ENCODE measurements around the gene PTPRE. TPM values are rescaled to one million over a fixed set of nuclear protein-coding genes. Genes with fewer than 3 reads are reported as not detected.
A peak's percentile ranks its signal among the peaks of the same experiment; 100 is the strongest.

PTPRE gene
- total RNA-seq, 1 donor from 2014 or later = 0.21 TPM

DNA sequence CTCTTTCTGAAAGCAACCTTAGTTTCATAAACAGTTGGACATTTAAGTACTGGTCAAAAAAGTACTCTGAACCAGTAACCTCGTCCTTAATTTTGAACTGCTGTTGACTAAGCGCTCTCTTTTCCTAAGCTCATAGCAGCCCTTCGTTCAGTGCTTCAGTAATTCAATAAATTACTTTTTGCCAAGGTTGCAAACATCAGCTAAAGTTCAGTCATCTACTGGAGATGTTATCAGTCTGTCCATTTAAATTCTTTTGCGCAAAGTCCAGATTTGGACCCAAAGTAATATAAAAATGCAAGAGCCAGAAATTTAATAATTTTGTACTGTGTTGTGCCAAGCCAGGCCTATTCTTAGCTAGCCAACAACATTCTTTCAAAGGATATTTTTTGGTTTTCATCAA is 8.4 kb downstream of the PTPRE start:
- Histone ChIP-seq H4K20me1 (ENCODE audit: low read depth) (no peaks in the 10 kb centered on the region), H3K79me2 (ENCODE audit: low read depth) (no peaks in the 10 kb centered on the region), H3K9me3 (ENCODE audit: low read depth) (no peaks in the 10 kb centered on the region), H3K4me2 (no peak overlapping the region), H3K4me3 (no peak overlapping the region), H3K4me1 (peaks cover 5% of the 10 kb centered on the region), H2AFZ (replicated peaks) (no peak overlapping the region), H3F3A (ENCODE audit: low read depth) (no peaks in the 10 kb centered on the region), H3K36me3 (no peaks in the 10 kb centered on the region), H3K27me3 (peaks cover 1% of the 10 kb centered on the region), H3K27ac (no peak overlapping the region), H3K9ac (no peak overlapping the region)
- Mint-ChIP-seq H3K4me1 (peaks cover 19% of the 10 kb centered on the region), H3K4me3 (no peak overlapping the region), H3K27ac (no peak overlapping the region), H3K36me3 (no peaks in the 10 kb centered on the region), H3K9me3 (no peaks in the 10 kb centered on the region), H3K27me3 (ENCODE audit: insufficient read depth, low read depth) (peaks cover 15% of the 10 kb centered on the region)
- no peak for DNase-seq (ENCODE audit: low spot score)
- TF ChIP-seq EZH2 (IDR thresholded peaks at IDR 0.05) = no peak
- TF ChIP-seq, protein P1, sequence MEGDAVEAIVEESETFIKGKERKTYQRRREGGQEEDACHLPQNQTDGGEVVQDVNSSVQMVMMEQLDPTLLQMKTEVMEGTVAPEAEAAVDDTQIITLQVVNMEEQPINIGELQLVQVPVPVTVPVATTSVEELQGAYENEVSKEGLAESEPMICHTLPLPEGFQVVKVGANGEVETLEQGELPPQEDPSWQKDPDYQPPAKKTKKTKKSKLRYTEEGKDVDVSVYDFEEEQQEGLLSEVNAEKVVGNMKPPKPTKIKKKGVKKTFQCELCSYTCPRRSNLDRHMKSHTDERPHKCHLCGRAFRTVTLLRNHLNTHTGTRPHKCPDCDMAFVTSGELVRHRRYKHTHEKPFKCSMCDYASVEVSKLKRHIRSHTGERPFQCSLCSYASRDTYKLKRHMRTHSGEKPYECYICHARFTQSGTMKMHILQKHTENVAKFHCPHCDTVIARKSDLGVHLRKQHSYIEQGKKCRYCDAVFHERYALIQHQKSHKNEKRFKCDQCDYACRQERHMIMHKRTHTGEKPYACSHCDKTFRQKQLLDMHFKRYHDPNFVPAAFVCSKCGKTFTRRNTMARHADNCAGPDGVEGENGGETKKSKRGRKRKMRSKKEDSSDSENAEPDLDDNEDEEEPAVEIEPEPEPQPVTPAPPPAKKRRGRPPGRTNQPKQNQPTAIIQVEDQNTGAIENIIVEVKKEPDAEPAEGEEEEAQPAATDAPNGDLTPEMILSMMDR (IDR thresholded peaks at IDR 0.05) = no peak
- TF ChIP-seq EZH2phosphoT487 (IDR thresholded peaks at IDR 0.05) = no peak

DNA sequence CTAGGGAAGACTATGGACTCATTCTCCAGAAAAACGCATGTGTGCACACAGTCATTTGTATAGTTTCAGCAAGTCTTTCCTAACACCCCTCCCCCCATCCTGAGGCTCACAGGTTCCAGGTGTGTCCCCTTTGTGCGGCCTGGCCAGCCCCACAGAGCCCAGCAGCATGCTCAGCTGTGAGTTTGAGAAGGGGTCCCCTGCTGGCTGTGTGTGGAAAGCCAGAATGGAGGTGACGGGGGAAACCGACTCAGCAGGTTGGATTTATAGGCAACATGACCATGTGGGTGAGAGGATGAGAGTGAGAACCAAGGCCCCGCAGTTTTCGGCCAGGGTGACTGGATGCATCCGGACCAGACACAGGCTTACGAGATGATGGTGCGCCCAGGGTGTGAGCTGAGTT is 9.9 kb downstream of the PTPRE start:
- Histone ChIP-seq H2AFZ (replicated peaks) (no peak overlapping the region), H3K9ac (no peak overlapping the region), H3K9me3 (ENCODE audit: low read depth) (no peaks in the 10 kb centered on the region), H3K27me3 (no peaks in the 10 kb centered on the region), H3K27ac (no peak overlapping the region), H4K20me1 (ENCODE audit: low read depth) (no peaks in the 10 kb centered on the region), H3K4me3 (no peak overlapping the region), H3K79me2 (ENCODE audit: low read depth) (no peaks in the 10 kb centered on the region), H3K4me1 (no peaks in the 10 kb centered on the region), H3F3A (ENCODE audit: low read depth) (no peaks in the 10 kb centered on the region), H3K36me3 (no peaks in the 10 kb centered on the region), H3K4me2 (no peak overlapping the region)
- H3K36me3 Mint-ChIP-seq = no peaks in the 10 kb centered on the region
- no peak overlapping the region for H3K4me3 Mint-ChIP-seq
- no peak overlapping the region for H3K27ac Mint-ChIP-seq
- H3K4me1 Mint-ChIP-seq = peaks cover 9% of the 10 kb centered on the region
- H3K9me3 Mint-ChIP-seq = no peaks in the 10 kb centered on the region
- peaks cover 12% of the 10 kb centered on the region for H3K27me3 Mint-ChIP-seq (ENCODE audit: insufficient read depth, low read depth)
- no peak for TF ChIP-seq EZH2phosphoT487 (IDR thresholded peaks at IDR 0.05)
- TF ChIP-seq, protein P1 (IDR thresholded peaks at IDR 0.05) = peak; percentile 19
- DNase-seq (ENCODE audit: low spot score) = no peak

DNA sequence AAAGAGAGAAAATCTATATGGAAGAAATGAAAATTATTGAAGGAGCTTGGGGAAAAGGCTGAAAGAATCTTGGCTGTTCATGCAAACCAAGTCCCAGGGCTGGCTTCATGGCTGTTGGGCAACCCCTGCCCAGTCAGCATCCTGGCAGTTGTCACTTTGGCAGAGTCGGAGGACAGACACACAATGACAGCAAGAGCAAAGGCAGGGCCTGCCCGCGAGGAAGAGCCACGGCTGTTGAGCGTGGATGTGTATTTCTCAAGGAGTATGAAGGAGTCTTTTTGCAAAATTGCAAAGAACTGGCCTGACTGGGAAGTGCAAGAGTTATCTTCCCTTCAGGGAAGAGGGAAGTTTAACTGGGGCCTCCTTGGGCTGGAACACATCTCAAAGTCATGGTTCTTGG is 11.7 kb downstream of the PTPRE start:
- no peak for TF ChIP-seq EZH2phosphoT487 (IDR thresholded peaks at IDR 0.05)
- no peak overlapping the region for H3K9ac ChIP-seq
- Mint-ChIP-seq H3K4me1 (peaks cover 4% of the 10 kb centered on the region), H3K9me3 (no peaks in the 10 kb centered on the region), H3K27ac (no peak overlapping the region), H3K4me3 (no peak overlapping the region), H3K27me3 (ENCODE audit: insufficient read depth, low read depth) (peaks cover 13% of the 10 kb centered on the region), H3K36me3 (no peaks in the 10 kb centered on the region)
- H3K4me3 ChIP-seq = no peak overlapping the region
- no peaks in the 10 kb centered on the region for H3K79me2 ChIP-seq (ENCODE audit: low read depth)
- DNase-seq (ENCODE audit: low spot score) = no peak
- no peak overlapping the region for H2AFZ ChIP-seq (replicated peaks)
- H3K9me3 ChIP-seq (ENCODE audit: low read depth) = no peaks in the 10 kb centered on the region
- H3K36me3 ChIP-seq = no peaks in the 10 kb centered on the region
- H3K27ac ChIP-seq = no peak overlapping the region
- H3K4me1 ChIP-seq = no peaks in the 10 kb centered on the region
- H3K27me3 ChIP-seq = no peaks in the 10 kb centered on the region
- no peaks in the 10 kb centered on the region for H4K20me1 ChIP-seq (ENCODE audit: low read depth)
- no peak overlapping the region for H3K4me2 ChIP-seq
- no peaks in the 10 kb centered on the region for H3F3A ChIP-seq (ENCODE audit: low read depth)

DNA sequence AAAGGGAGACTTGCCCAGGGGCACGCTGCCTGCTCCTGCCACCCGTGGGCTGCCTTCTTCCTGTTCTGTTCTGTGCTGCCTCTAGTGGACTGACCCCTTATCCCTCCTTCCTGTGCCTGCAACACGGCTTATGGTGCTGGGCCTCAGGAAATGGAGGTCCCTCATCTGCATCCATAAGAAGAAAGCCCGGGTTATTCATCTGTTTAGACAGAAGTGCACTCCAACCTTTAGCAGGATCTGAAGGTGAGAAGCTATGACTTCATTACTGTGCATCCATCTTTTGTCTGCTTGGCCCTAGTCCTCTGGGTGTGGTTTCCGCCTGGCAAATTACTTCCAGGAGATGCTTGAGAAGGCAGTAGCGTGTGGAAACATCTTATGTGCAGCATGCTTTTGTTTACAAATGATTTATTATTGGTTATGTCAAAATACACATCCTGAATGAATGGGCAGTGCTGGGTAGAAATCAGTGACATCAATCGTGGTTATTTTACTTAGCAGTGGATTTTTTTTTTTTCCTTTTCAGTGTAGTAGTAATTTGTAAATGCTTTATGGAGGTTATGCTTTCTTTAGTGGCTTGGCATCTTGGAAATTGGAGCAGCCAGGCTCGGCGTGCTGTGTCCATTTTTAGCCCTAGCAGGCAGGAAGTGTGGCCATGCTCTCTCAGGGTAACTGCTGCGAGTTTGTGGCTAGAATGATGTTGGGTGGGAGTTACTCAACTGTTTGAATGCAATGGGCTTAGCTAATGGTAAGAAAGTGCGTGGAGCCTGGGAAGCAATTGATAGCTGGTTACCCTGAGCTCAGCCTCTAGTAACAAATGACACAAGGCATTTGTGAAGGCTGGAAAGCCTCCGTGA is 12.7 kb downstream of the PTPRE start:
- Histone ChIP-seq H3K27me3 (no peaks in the 10 kb centered on the region), H3K9ac (no peak overlapping the region), H3K36me3 (no peaks in the 10 kb centered on the region), H4K20me1 (ENCODE audit: low read depth) (no peaks in the 10 kb centered on the region), H3K27ac (no peak overlapping the region), H3K4me2 (no peak overlapping the region), H3K4me3 (no peak overlapping the region), H3K79me2 (ENCODE audit: low read depth) (no peaks in the 10 kb centered on the region), H3K4me1 (no peaks in the 10 kb centered on the region), H2AFZ (replicated peaks) (no peak overlapping the region), H3F3A (ENCODE audit: low read depth) (peaks cover under 1% of the 10 kb centered on the region), H3K9me3 (ENCODE audit: low read depth) (no peaks in the 10 kb centered on the region)
- Mint-ChIP-seq H3K27me3 (ENCODE audit: insufficient read depth, low read depth) (peaks cover 18% of the 10 kb centered on the region), H3K27ac (no peak overlapping the region), H3K36me3 (no peaks in the 10 kb centered on the region), H3K9me3 (no peaks in the 10 kb centered on the region), H3K4me3 (no peak overlapping the region), H3K4me1 (peaks cover under 1% of the 10 kb centered on the region)
- TF ChIP-seq, protein P1 (IDR thresholded peaks at IDR 0.05) = peak; percentile 34
- TF ChIP-seq EZH2phosphoT487 (IDR thresholded peaks at IDR 0.05) (no peak), EZH2 (IDR thresholded peaks at IDR 0.05) (no peak)
- no peak for DNase-seq (ENCODE audit: low spot score)

All from neural progenitor cell (in vitro differentiated cells).